ENCODE data around the gene TRMT61A.

DNA sequence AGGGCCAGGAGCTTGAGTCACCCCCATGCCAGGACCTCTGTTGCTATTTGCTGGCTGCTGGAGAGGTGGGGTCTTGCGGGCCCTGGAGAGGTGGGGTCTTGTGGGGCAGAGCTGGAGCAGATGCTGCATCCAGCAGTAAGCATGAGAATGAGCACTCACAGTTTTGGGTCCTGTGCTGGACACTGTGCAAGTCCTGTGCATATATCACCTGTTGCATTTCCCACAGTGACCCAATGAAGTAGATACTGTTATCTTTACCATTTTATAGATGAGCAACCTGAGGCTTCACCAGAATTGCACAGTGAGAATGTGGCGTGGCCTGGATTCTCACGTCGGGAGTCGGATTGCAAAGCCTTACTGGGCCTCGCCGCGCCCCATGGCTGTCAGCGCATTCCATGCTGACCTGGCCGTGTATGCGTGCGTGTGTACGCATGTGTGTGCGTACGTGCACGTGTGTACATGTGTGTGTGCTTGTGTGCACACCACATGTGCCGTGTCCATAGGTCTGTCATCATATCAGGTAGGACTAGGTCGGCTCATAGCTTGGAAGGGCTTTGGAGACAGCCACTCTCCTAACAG lies 45.8 kb downstream of the TRMT61A start:
- no peak for TF ChIP-seq POLR2A (IDR thresholded peaks at IDR 0.05; ENCODE audit: low read depth, low read length)
- TF ChIP-seq POLR2AphosphoS5 (IDR thresholded peaks at IDR 0.05; ENCODE audit: low read depth, low read length), result no peak
- no peak for TF ChIP-seq TAF1 (IDR thresholded peaks at IDR 0.05; ENCODE audit: borderline replicate concordance, low read depth, low read length)

Measured in GM12892 (cell line).